Neutrophil (primary cell): ENCODE results near the gene FAS.
A peak's percentile ranks its signal among the peaks of the same experiment; 100 is the strongest.

Source experiments
- H3K27ac ChIP-seq: fragments of 200-600 bp; sonication (generic); 2 replicates; pipeline ENCODE4 v1.5.1; 2016; ENCODE audit warnings: mild to moderate bottlenecking, moderate library complexity
- H3K27me3 ChIP-seq: fragments of 200-600 bp; sonication (generic); 2 replicates; pipeline ENCODE4 v1.6.0; 2016; ENCODE audit warnings: mild to moderate bottlenecking
- H3K36me3 ChIP-seq: fragments of 200-600 bp; sonication (generic); 2 replicates; pipeline ENCODE4 v1.5.1; 2017
- H3K4me1 ChIP-seq, 2 experiments: fragments of 200-600 bp in 1 of 2; sonication (generic) in 1 of 2; 1 replicate in 1 of 2; 2 replicates in 1 of 2; pipeline versions ENCODE4 v1.5.1 to v1.6.1; 2013 to 2016; ENCODE audit warnings: low read depth in 1 of 2, low read length in 1 of 2, mild to moderate bottlenecking in 1 of 2, moderate library complexity in 1 of 2; ENCODE audit not compliant: control insufficient read depth in 1 of 2, insufficient read depth in 1 of 2
- H3K4me3 ChIP-seq, 2 experiments: fragments of 200-600 bp in 1 of 2; sonication (generic) in 1 of 2; 1 replicate in 1 of 2; 2 replicates in 1 of 2; pipeline ENCODE4 v1.5.1; 2013 to 2016; ENCODE audit warnings: low read depth in 1 of 2, low read length in 1 of 2, mild to moderate bottlenecking in 1 of 2, moderate library complexity in 1 of 2
- H3K9me3 ChIP-seq: fragments of 200-600 bp; sonication (generic); 2 replicates; pipeline ENCODE4 v1.5.1; 2016
- TF ChIP-seq, protein P1 (sequence below): fragments of 200-600 bp; sonication (generic); IDR thresholded peaks from 2 replicates; pipeline ENCODE4 v1.5.1; 2016; ENCODE audit warnings: antibody characterized with exemption

The FAS gene

DNA sequence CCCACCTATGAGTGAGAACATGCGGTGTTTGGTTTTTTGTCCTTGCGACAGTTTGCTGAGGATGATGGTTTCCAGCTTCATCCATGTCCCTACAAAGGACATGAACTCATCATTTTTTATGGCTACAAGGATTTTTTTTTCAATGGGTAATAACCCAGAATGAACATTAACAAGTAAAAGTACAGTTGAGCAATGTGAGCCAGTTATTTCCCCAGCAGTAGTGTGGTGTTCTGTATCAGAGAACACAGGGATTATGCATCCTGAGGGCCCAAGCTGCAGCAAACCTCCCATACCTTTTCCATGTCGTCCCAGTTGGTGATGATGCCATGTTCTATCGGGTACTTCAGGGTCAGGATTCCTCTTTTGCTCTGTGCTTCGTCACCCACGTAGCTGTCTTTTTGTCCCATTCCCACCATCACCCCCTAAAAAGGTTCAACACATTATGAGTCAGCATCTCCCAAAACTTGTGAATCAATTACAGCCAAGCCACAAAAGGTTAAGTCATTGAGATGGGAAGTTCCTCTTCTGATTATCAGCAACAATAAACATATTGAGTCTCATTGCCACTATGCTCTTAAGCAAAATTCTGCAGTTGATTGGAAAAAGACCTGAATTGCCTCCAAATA lies 43.5 kb upstream of the FAS start:
- H3K27ac ChIP-seq, result no peak overlapping the region
- H3K4me3 ChIP-seq, result no peak overlapping the region
- no peaks in the 10 kb centered on the region for H3K36me3 ChIP-seq
- no peaks in the 10 kb centered on the region for H3K9me3 ChIP-seq
- H3K4me1 ChIP-seq, result peaks cover 0 to 4% of the 10 kb centered on the region in 2 experiments
- TF ChIP-seq, protein P1, sequence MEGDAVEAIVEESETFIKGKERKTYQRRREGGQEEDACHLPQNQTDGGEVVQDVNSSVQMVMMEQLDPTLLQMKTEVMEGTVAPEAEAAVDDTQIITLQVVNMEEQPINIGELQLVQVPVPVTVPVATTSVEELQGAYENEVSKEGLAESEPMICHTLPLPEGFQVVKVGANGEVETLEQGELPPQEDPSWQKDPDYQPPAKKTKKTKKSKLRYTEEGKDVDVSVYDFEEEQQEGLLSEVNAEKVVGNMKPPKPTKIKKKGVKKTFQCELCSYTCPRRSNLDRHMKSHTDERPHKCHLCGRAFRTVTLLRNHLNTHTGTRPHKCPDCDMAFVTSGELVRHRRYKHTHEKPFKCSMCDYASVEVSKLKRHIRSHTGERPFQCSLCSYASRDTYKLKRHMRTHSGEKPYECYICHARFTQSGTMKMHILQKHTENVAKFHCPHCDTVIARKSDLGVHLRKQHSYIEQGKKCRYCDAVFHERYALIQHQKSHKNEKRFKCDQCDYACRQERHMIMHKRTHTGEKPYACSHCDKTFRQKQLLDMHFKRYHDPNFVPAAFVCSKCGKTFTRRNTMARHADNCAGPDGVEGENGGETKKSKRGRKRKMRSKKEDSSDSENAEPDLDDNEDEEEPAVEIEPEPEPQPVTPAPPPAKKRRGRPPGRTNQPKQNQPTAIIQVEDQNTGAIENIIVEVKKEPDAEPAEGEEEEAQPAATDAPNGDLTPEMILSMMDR, result no peak
- H3K27me3 ChIP-seq, result no peaks in the 10 kb centered on the region

DNA sequence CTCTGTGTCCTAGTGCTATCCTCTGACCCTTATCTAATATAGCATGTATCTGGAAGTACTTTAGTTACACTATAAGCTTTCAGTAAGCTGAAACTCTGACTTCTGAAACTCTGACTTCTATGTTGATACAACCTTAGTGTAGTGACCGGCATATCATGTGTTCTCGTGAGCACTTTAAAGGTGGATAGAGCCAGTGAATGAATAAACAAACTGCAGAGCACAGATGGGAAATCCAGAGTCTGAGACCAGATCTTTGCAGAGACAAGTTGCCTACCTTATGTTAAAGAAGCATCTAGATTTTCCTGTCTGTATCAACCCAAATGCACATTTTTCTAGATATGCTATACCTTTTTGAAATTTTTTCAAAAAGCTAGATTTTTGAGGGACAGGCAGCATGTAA lies 41.5 kb upstream of the FAS start:
- no peak overlapping the region for H3K27ac ChIP-seq
- TF ChIP-seq, protein P1, result no peak
- H3K9me3 ChIP-seq, result no peaks in the 10 kb centered on the region
- peaks cover 0 to 4% of the 10 kb centered on the region in 2 experiments for H3K4me1 ChIP-seq
- no peaks in the 10 kb centered on the region for H3K27me3 ChIP-seq
- no peaks in the 10 kb centered on the region for H3K36me3 ChIP-seq
- H3K4me3 ChIP-seq, result no peak overlapping the region

DNA sequence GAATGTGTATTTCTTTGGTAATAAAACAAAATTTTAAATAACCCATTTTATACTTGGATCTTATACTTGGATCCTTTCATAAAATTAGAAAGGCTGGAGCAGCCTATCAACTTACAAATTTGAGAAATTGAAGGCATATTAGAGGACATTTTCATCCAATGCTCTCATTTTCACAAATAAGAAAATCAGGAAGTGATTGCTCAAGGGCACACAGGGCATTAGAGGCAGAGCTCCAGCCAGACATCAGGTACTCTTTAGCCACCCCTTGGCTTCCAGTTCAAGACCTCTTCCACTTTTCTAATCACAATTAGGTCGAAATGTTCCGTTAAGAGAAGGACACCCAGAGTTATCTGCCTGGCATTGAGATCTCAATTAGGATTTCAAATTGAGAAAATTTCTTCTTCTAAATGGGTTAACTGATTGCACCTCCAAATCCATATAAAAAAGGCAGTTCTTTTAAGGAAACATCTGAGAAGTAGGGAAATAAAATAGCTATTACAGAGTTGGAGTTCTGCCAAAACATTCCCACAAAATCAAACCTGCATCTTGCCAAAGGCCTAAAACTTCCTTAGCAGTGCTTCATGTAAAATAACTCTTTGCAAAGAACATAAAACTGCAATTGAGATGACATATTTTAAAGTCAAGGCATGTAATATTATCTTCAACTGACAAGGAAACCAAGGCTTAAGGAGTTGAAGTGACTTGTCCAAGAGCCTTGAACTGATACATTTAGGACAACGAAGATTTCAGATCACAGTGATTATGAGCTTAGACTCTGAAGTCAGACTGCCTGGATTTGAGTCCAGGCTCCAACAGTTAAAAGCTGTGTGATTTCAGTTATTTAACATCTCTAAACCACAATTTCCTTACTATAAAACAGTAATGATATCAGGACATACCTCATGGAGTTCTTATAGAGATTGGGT lies 40.4 kb upstream of the FAS start:
- Histone ChIP-seq H3K4me3 (no peak overlapping the region), H3K27ac (no peak overlapping the region), H3K4me1 (peaks cover 0 to 4% of the 10 kb centered on the region in 2 experiments)

DNA sequence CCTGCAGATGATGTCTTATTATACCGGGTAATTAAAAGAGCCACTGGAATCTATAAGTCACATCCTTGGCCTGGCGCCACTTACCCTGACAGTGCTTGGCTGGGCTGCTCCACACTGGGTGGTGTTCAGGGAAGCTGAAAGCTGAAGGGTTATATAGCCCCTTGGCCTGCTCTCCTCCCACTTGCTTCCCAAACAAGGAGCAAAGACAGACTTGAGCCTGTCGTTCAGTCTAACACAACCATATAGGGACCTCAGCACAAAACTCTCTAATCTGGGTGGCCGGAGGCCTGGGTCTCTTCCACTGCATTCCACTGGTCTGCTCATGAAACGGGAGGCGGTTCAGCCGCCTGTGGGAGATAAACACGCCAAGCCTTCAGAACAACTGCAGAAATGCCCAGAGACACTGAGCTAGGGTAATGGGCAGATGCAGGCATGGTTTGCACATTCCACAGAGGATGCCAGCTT lies 37.9 kb upstream of the FAS start, which contains the start of gene ACTA2:
TSS of gene ACTA2 (minus strand) at position 127 of the 465 bp plus-strand sequence. CDS start 3,843 bp downstream, outside the sequence.
- peaks cover 0 to 4% of the 10 kb centered on the region in 2 experiments for H3K4me1 ChIP-seq
- TF ChIP-seq, protein P1, result no peak
- H3K36me3 ChIP-seq, result no peaks in the 10 kb centered on the region
- H3K4me3 ChIP-seq, result no peak within 1 kb of the TSS
- no peaks in the 10 kb centered on the region for H3K9me3 ChIP-seq
- no peaks in the 10 kb centered on the region for H3K27me3 ChIP-seq
- peak within 1 kb of the TSS; percentile 39 for H3K27ac ChIP-seq

More for the DNA sequence above, 40.4 kb upstream of the FAS start:
- TF ChIP-seq, protein P1, result no peak
- Histone ChIP-seq H3K36me3 (no peaks in the 10 kb centered on the region), H3K9me3 (no peaks in the 10 kb centered on the region), H3K27me3 (no peaks in the 10 kb centered on the region)

DNA sequence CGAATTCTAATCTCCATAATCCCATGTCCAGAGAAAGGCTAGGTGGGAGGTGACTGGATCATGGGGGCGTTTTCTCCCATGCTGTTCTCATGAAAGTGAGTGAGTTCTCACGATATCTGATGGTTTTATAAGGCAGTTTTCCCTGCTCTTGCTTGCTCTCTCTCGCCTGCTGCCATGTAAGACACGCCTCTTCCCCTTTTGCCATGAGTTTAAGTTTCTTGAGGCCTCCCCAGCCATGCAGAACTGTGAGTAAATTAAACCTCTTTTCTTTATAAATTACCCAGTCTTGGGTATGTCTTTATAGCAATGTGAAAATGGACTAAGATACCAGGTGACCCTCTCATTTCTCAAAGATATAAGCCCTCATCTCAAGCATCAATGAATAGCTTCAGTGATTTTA lies 36.9 kb upstream of the FAS start:
- Histone ChIP-seq H3K4me1 (peaks cover 0 to 4% of the 10 kb centered on the region in 2 experiments), H3K27me3 (no peaks in the 10 kb centered on the region), H3K9me3 (no peaks in the 10 kb centered on the region), H3K36me3 (no peaks in the 10 kb centered on the region), H3K4me3 (no peak overlapping the region), H3K27ac (peak overlapping the region; percentile 39)
- TF ChIP-seq, protein P1, result no peak
